Smooth muscle cell (in vitro differentiated cells): ENCODE results near the gene CLCNKB. TPM values are rescaled to one million over a fixed set of nuclear protein-coding genes. Genes with fewer than 3 reads are reported as not detected.

Experiments used
- DNase-seq: peaks from one replicate; lab custom pipeline; 2025; ENCODE audit not compliant: unreplicated experiment; lab: John Stamatoyannopoulos, UW
- H2AFZ ChIP-seq: fragments of 200-600 bp; sonication (generic); 2 replicates; pipeline ENCODE4 v1.6.0; 2016; ENCODE audit warnings: antibody characterized with exemption, low read depth, mild to moderate bottlenecking
- H3F3A ChIP-seq: fragments of 200-600 bp; sonication (generic); 2 replicates; pipeline ENCODE4 v1.6.0; 2017; ENCODE audit warnings: antibody characterized with exemption, low read depth
- H3K27ac ChIP-seq: fragments of 200-600 bp; sonication (generic); 2 replicates; pipeline ENCODE4 v1.5.1; 2016; ENCODE audit warnings: low read depth, mild to moderate bottlenecking
- H3K27me3 ChIP-seq: fragments of 200-600 bp; sonication (generic); 2 replicates; pipeline ENCODE4 v1.6.1; 2016; ENCODE audit warnings: low read depth, mild to moderate bottlenecking
- H3K36me3 ChIP-seq: fragments of 200-600 bp; sonication (generic); 2 replicates; pipeline ENCODE4 v1.5.1; 2016; ENCODE audit warnings: low read depth
- H3K4me1 ChIP-seq: fragments of 200-600 bp; sonication (generic); 2 replicates; pipeline ENCODE4 v1.5.1; 2016; ENCODE audit warnings: low read depth
- H3K4me2 ChIP-seq: fragments of 200-600 bp; sonication (generic); 2 replicates; pipeline ENCODE4 v1.6.0; 2016; ENCODE audit warnings: mild to moderate bottlenecking
- H3K4me3 ChIP-seq: fragments of 200-600 bp; sonication (generic); 2 replicates; pipeline ENCODE4 v1.5.1; 2016; ENCODE audit warnings: mild to moderate bottlenecking
- H3K79me2 ChIP-seq: fragments of 200-600 bp; sonication (generic); 2 replicates; pipeline ENCODE4 v1.6.0; 2016; ENCODE audit warnings: low read depth, mild to moderate bottlenecking
- H3K9ac ChIP-seq: fragments of 200-600 bp; sonication (generic); 2 replicates; pipeline ENCODE4 v1.6.0; 2016; ENCODE audit warnings: low read depth
- H3K9me3 ChIP-seq: fragments of 200-600 bp; sonication (generic); replicated peaks from 2 replicates; pipeline ENCODE4 v1.5.1; 2016; ENCODE audit warnings: low read depth
- H4K20me1 ChIP-seq: fragments of 200-600 bp; sonication (generic); 2 replicates; pipeline ENCODE4 v1.6.0; 2016; ENCODE audit warnings: low read depth
- CTCF ChIP-seq: fragments of 200-600 bp; sonication (generic); IDR thresholded peaks from 2 replicates; pipeline ENCODE4 v1.5.1; 2017; ENCODE audit warnings: borderline replicate concordance, mild to moderate bottlenecking, antibody characterized with exemption; ENCODE audit not compliant: insufficient read depth, poor library complexity, severe bottlenecking
- WGBS: methylation state at CpG from one replicate; pipeline ENCODE4 v1.1.7; 2016; ENCODE audit warnings: low lambda C conversion rate; 5-methylcytosine and 5-hydroxymethylcytosine counted together
- polyA plus RNA-seq: library from polyadenylated mRNA; unstranded; fragments of >200 nt; fragmentation: Nextera tagmentation; extraction: Ambion mirVana; gene quantifications from 2 replicates; pipeline ENCODE4 v1.2.1, GENCODE V29; 2016
- total RNA-seq: library from RNA; depleted of rRNA; stranded (reverse); fragments of >200 nt; gene quantifications from 2 replicates; pipeline ENCODE4 v1.2.3, GENCODE V29; 2014

The CLCNKB gene
- total and polyA plus RNA-seq, 2 experiments from 2014 or later: 0.76 to 0.86 TPM

- DNase-seq: no peak
- H3K27ac ChIP-seq: no peak overlapping the region
- no peak overlapping the region for H3K9ac ChIP-seq
- H2AFZ ChIP-seq: no peak overlapping the region
- H3F3A ChIP-seq: no peaks in the 10 kb centered on the region
- no peaks in the 10 kb centered on the region for H3K9me3 ChIP-seq
- TF ChIP-seq CTCF: no peak
- peaks cover 5% of the 10 kb centered on the region for H3K4me1 ChIP-seq
- no peak overlapping the region for H3K4me3 ChIP-seq
- no peaks in the 10 kb centered on the region for H4K20me1 ChIP-seq
- H3K79me2 ChIP-seq: no peaks in the 10 kb centered on the region
- H3K36me3 ChIP-seq: no peaks in the 10 kb centered on the region
- WGBS: 92% methylated on average over 5 of the region's 5 CpGs
- no peaks in the 10 kb centered on the region for H3K27me3 ChIP-seq
- H3K4me2 ChIP-seq: no peak overlapping the region
Measured at GRCh38 chr1:16090076-16090826, 46.7 kb downstream of the CLCNKB start.

DNA sequence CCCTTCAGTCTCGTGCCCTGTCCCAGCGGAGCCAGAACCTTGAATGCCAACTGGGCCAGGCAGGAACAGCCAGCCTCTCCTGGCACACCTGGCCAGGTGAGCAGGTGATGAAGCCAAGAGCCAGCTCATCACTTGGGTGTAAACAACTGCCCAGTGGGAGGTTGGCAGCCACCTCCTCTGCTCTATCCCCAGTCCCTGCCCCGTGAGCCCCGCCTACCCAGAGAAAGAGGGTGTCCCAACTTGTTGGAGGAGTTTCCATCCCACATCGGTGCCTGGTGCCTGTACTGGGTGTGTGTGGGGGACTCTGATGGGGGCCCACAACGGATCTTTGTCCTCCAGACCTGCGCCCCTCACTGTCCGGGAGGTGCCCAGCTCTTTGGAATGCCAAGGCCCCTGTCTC lies 47.7 kb downstream of the CLCNKB start:
- Histone ChIP-seq H3K27me3 (no peaks in the 10 kb centered on the region), H2AFZ (no peak overlapping the region), H3K4me2 (no peak overlapping the region), H4K20me1 (no peaks in the 10 kb centered on the region), H3K4me3 (no peak overlapping the region), H3K9ac (no peak overlapping the region), H3K27ac (no peak overlapping the region), H3K4me1 (peaks cover 5% of the 10 kb centered on the region), H3K36me3 (no peaks in the 10 kb centered on the region), H3K9me3 (no peaks in the 10 kb centered on the region), H3K79me2 (no peaks in the 10 kb centered on the region), H3F3A (no peaks in the 10 kb centered on the region)
- no peak for DNase-seq
- WGBS: 85% methylated on average over 8 of the region's 8 CpGs
- TF ChIP-seq CTCF: no peak

DNA sequence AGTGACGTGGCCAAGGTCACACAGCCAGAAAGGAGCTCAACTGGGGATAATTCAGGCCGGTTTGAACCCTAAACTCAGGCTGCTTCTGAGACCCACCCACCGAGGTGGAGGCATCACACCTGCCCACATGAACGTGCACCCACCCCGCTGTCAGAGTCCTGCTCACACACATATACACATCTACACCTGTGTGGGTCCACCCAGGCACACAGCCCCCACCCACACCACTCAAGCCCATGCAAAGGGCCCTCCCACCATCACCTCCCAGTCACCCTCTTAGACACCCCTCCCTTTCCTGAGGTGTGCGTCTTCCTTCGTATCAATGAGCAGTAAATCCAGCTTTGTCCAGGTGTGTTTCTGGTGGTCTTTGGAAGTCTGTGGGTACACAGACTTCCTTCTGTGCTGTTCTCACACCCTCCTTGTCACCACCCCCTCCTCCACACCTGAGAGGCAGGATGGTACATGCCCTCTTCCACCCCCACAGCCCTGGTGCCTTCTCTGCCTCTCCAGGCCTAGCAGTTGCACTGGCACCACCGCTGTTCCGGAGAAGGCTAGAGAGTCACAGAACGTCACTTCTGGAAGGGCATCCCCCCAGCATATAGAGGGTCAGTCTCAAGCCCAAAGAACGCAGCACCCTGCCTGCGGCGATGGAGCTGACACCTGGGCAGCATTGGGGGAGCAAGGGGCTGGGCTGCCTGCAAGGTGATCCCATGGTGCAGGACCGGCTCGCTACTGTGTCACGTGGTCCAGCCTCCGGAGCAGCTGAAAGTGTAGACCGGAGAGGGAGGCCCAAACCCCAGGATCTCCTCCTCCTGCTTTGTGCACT lies 48.7 kb downstream of the CLCNKB start:
- H3K4me2 ChIP-seq: no peak overlapping the region

More for the DNA sequence above, 48.7 kb downstream of the CLCNKB start:
- H3K79me2 ChIP-seq: no peaks in the 10 kb centered on the region
- H3K27me3 ChIP-seq: no peaks in the 10 kb centered on the region
- no peaks in the 10 kb centered on the region for H3K9me3 ChIP-seq
- no peak for DNase-seq
- H2AFZ ChIP-seq: no peak overlapping the region
- no peak overlapping the region for H3K4me3 ChIP-seq
- peaks cover 5% of the 10 kb centered on the region for H3K4me1 ChIP-seq
- WGBS: 89% methylated on average over 18 of the region's 18 CpGs
- no peak overlapping the region for H3K27ac ChIP-seq
- no peaks in the 10 kb centered on the region for H3K36me3 ChIP-seq
- H3K9ac ChIP-seq: no peak overlapping the region
- H3F3A ChIP-seq: no peaks in the 10 kb centered on the region
- H4K20me1 ChIP-seq: no peaks in the 10 kb centered on the region
- no peak for TF ChIP-seq CTCF
